Gastrocnemius medialis (tissue), 4 donors: Measurements from ENCODE around the gene PSMA3.

Experiments used
- CTCF ChIP-seq, 5 experiments: fragments of 450-650 bp in 3 of 5; fragments of 200-600 bp in 2 of 5; sonication (generic) in 2 of 5; IDR thresholded peaks in 4 of 5; conservative IDR thresholded peaks in 1 of 5; 1 replicate in 4 of 5; 2 replicates in 1 of 5; pipeline ENCODE4 v1.5.1; 2016 to 2019; ENCODE audit warnings: antibody characterized with exemption in 5 of 5, mild to moderate bottlenecking in 3 of 5, moderate library complexity in 3 of 5
- POLR2A ChIP-seq, 2 donors: fragments of 450-650 bp; IDR thresholded peaks; one replicate each; pipeline ENCODE4 v1.6.1; 2017; ENCODE audit warnings: antibody characterized with exemption in 2 of 2, mild to moderate bottlenecking in 2 of 2, moderate library complexity in 2 of 2

GRCh38 chr14:58280954-58281787 is 36.5 kb downstream of the PSMA3 start:
- TF ChIP-seq CTCF (IDR thresholded peaks at IDR 0.05 in 4 of 5, conservative IDR thresholded peaks at IDR 0.05 in 1 of 5) (no peak), POLR2A (IDR thresholded peaks at IDR 0.05) (no peak)
